Smooth muscle cell (in vitro differentiated cells): ENCODE results near the gene PSMB4. TPM values are rescaled to one million over a fixed set of nuclear protein-coding genes. Genes with fewer than 3 reads are reported as not detected.

Experiments used
- DNase-seq: peaks from one replicate; lab custom pipeline; 2025; ENCODE audit not compliant: unreplicated experiment; lab: John Stamatoyannopoulos, UW
- H2AFZ ChIP-seq: fragments of 200-600 bp; sonication (generic); 2 replicates; pipeline ENCODE4 v1.6.0; 2016; ENCODE audit warnings: antibody characterized with exemption, low read depth, mild to moderate bottlenecking
- H3F3A ChIP-seq: fragments of 200-600 bp; sonication (generic); 2 replicates; pipeline ENCODE4 v1.6.0; 2017; ENCODE audit warnings: antibody characterized with exemption, low read depth
- H3K27ac ChIP-seq: fragments of 200-600 bp; sonication (generic); 2 replicates; pipeline ENCODE4 v1.5.1; 2016; ENCODE audit warnings: low read depth, mild to moderate bottlenecking
- H3K27me3 ChIP-seq: fragments of 200-600 bp; sonication (generic); 2 replicates; pipeline ENCODE4 v1.6.1; 2016; ENCODE audit warnings: low read depth, mild to moderate bottlenecking
- H3K36me3 ChIP-seq: fragments of 200-600 bp; sonication (generic); 2 replicates; pipeline ENCODE4 v1.5.1; 2016; ENCODE audit warnings: low read depth
- H3K4me1 ChIP-seq: fragments of 200-600 bp; sonication (generic); 2 replicates; pipeline ENCODE4 v1.5.1; 2016; ENCODE audit warnings: low read depth
- H3K4me2 ChIP-seq: fragments of 200-600 bp; sonication (generic); 2 replicates; pipeline ENCODE4 v1.6.0; 2016; ENCODE audit warnings: mild to moderate bottlenecking
- H3K4me3 ChIP-seq: fragments of 200-600 bp; sonication (generic); 2 replicates; pipeline ENCODE4 v1.5.1; 2016; ENCODE audit warnings: mild to moderate bottlenecking
- H3K79me2 ChIP-seq: fragments of 200-600 bp; sonication (generic); 2 replicates; pipeline ENCODE4 v1.6.0; 2016; ENCODE audit warnings: low read depth, mild to moderate bottlenecking
- H3K9ac ChIP-seq: fragments of 200-600 bp; sonication (generic); 2 replicates; pipeline ENCODE4 v1.6.0; 2016; ENCODE audit warnings: low read depth
- H3K9me3 ChIP-seq: fragments of 200-600 bp; sonication (generic); replicated peaks from 2 replicates; pipeline ENCODE4 v1.5.1; 2016; ENCODE audit warnings: low read depth
- H4K20me1 ChIP-seq: fragments of 200-600 bp; sonication (generic); 2 replicates; pipeline ENCODE4 v1.6.0; 2016; ENCODE audit warnings: low read depth
- WGBS: methylation state at CpG from one replicate; pipeline ENCODE4 v1.1.7; 2016; ENCODE audit warnings: low lambda C conversion rate; 5-methylcytosine and 5-hydroxymethylcytosine counted together
- polyA plus RNA-seq: library from polyadenylated mRNA; unstranded; fragments of >200 nt; fragmentation: Nextera tagmentation; extraction: Ambion mirVana; gene quantifications from 2 replicates; pipeline ENCODE4 v1.2.1, GENCODE V29; 2016
- total RNA-seq: library from RNA; depleted of rRNA; stranded (reverse); fragments of >200 nt; gene quantifications from 2 replicates; pipeline ENCODE4 v1.2.3, GENCODE V29; 2014
- TF ChIP-seq, protein P1 (sequence below): fragments of 200-600 bp; sonication (generic); IDR thresholded peaks from 2 replicates; pipeline ENCODE4 v1.5.1; 2017; ENCODE audit warnings: borderline replicate concordance, mild to moderate bottlenecking, antibody characterized with exemption; ENCODE audit not compliant: insufficient read depth, poor library complexity, severe bottlenecking

Gene PSMB4
- total and polyA plus RNA-seq, 2 experiments from 2014 or later = 88.6 to 316 TPM

DNA sequence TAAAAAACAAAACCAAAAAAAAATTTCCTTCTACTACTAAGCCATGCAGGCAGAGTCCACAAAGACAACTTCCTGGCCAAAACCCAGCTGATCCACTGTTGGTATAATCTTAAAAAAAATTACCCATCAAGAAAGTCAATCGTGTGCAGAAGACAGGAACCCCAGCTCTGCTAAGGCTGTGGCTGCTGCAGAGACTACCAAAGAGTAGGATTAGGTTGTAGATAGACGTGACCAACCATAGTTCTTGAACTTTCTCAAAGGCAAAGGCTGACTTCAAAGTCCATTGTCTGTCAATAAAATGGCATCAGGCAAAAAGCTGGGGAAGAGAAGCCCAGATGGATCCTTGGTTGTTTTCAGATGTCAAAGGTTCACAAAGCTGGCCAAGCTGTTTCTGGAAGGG is 3.4 kb downstream of the PSMB4 start:
- Histone ChIP-seq H3K79me2 (peaks cover 15% of the 10 kb centered on the region), H3K4me3 (no peak overlapping the region), H3K36me3 (no peaks in the 10 kb centered on the region), H3K4me2 (no peak overlapping the region), H2AFZ (no peak overlapping the region), H3F3A (peaks cover 42% of the 10 kb centered on the region), H3K9ac (no peak overlapping the region), H3K27ac (peak overlapping the region; percentile 89), H3K27me3 (no peaks in the 10 kb centered on the region), H3K4me1 (peaks cover 9% of the 10 kb centered on the region), H3K9me3 (no peaks in the 10 kb centered on the region), H4K20me1 (peaks cover 29% of the 10 kb centered on the region)
- TF ChIP-seq, protein P1, sequence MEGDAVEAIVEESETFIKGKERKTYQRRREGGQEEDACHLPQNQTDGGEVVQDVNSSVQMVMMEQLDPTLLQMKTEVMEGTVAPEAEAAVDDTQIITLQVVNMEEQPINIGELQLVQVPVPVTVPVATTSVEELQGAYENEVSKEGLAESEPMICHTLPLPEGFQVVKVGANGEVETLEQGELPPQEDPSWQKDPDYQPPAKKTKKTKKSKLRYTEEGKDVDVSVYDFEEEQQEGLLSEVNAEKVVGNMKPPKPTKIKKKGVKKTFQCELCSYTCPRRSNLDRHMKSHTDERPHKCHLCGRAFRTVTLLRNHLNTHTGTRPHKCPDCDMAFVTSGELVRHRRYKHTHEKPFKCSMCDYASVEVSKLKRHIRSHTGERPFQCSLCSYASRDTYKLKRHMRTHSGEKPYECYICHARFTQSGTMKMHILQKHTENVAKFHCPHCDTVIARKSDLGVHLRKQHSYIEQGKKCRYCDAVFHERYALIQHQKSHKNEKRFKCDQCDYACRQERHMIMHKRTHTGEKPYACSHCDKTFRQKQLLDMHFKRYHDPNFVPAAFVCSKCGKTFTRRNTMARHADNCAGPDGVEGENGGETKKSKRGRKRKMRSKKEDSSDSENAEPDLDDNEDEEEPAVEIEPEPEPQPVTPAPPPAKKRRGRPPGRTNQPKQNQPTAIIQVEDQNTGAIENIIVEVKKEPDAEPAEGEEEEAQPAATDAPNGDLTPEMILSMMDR = no peak
- 85% methylated on average over 2 of the region's 2 CpGs for WGBS
- DNase-seq = no peak

DNA sequence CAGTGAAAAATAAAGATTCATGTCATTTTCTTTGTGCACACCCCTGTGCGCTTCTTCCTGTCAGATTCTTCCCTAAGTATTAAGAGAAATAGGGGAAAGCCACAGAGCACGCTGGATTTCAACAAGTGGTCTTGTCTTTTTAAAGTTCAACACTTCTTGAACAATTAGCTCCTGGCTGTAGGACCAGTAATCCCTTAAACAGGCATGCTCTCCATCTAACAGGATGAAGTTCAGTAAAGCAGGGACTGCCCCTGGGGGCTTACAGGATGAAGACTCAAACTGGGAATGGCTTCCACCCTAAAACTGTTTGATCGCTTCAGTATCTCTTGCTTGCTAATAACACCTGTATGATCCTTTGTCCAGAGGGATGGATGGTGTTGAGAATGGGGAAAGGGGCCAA is 4.2 kb downstream of the PSMB4 start:
- H3K9me3 ChIP-seq = no peaks in the 10 kb centered on the region

DNA sequence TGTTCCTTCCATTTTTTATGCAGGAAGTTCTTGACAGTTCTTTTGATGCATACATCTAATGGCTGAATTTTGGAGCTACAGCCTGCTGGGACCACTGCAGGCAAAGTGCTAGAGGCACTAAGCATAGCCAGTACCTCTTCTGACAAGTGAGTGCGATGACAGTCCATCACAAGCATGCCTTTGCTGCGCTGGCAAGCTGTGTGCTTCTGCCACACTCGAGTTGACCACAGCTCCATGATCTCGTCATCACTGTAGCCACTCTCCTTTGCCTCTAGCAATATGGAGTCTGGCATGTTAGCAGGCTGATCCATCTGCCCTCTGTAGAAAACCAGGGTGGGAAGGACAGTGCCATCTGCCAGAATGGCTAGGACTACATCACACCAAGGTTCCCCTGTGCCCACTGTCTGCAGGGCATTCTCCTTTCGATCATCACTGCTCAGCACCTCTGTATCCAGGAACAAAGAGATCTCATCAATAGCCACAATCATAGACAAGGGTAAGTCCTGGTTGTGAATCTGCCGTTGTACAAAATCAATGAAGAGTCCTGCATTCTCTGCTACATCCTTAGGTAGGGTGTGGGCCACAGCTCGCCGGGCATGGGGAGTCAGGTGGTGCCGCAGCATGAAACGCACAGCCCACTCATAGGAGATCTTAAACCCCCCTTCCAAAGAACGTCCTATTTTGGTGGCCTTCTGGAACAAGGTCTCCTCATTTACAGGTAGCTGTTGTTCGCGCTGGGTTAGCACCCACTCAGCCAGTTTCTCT is 6.0 kb downstream of the PSMB4 start:
- WGBS = 96% methylated on average over 13 of the region's 13 CpGs
- H3K9ac ChIP-seq = no peak overlapping the region
- H3K79me2 ChIP-seq = peaks cover 6% of the 10 kb centered on the region
- H3K4me1 ChIP-seq = peaks cover 6% of the 10 kb centered on the region
- no peak overlapping the region for H3K4me2 ChIP-seq
- no peak for DNase-seq
- TF ChIP-seq, protein P1 = no peak
- no peaks in the 10 kb centered on the region for H3K9me3 ChIP-seq
- H3K4me3 ChIP-seq = no peak overlapping the region
- H2AFZ ChIP-seq = no peak overlapping the region
- peaks cover 8% of the 10 kb centered on the region for H3K36me3 ChIP-seq
- H3K27me3 ChIP-seq = no peaks in the 10 kb centered on the region
- H4K20me1 ChIP-seq = peaks cover 23% of the 10 kb centered on the region
- no peak overlapping the region for H3K27ac ChIP-seq
- peaks cover 47% of the 10 kb centered on the region for H3F3A ChIP-seq

More for the DNA sequence above, 4.2 kb downstream of the PSMB4 start:
- Histone ChIP-seq H3K4me2 (no peak overlapping the region), H3K36me3 (no peaks in the 10 kb centered on the region), H3K27ac (peak overlapping the region; percentile 89), H3K27me3 (no peaks in the 10 kb centered on the region), H3K9ac (no peak overlapping the region), H3K4me1 (peaks cover 9% of the 10 kb centered on the region), H4K20me1 (peaks cover 29% of the 10 kb centered on the region), H3K79me2 (peaks cover 15% of the 10 kb centered on the region), H3F3A (peaks cover 46% of the 10 kb centered on the region), H2AFZ (no peak overlapping the region), H3K4me3 (no peak overlapping the region)
- 96% methylated on average over 3 of the region's 3 CpGs for WGBS
- TF ChIP-seq, protein P1 = no peak
- DNase-seq = no peak

DNA sequence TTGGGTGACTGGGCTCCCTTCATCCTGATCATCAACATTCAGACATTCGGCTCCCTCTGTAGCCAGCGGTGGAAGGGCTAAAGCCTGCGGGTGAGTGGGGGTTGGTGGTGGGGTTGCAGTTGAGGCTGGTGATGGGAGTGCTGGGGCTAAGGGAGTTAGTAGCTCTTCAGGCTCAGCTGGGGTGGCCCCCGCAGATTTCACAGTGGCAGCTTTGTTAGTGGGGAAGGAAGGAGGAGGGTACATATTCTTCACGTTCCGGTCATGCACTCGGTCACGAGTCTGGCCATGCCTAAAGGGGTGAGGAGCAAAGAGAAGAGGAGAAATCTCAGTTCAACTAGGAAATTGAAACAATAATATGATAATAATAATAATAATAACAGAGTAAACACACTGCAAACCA is 6.8 kb downstream of the PSMB4 start:
- Histone ChIP-seq H3K79me2 (no peaks in the 10 kb centered on the region), H3K9me3 (no peaks in the 10 kb centered on the region), H4K20me1 (peaks cover 17% of the 10 kb centered on the region), H3K27ac (no peak overlapping the region), H3K4me3 (no peak overlapping the region), H3K9ac (no peak overlapping the region), H3F3A (peaks cover 46% of the 10 kb centered on the region), H2AFZ (no peak overlapping the region), H3K4me1 (no peaks in the 10 kb centered on the region), H3K4me2 (no peak overlapping the region), H3K36me3 (peaks cover 14% of the 10 kb centered on the region), H3K27me3 (no peaks in the 10 kb centered on the region)
- TF ChIP-seq, protein P1 = no peak
- 95% methylated on average over 8 of the region's 8 CpGs for WGBS
- DNase-seq = no peak
